IgD-negative memory B cell (primary cell): ENCODE data around the gene TGIF2. TPM values are rescaled to one million over a fixed set of nuclear protein-coding genes. Genes with fewer than 3 reads are reported as not detected.

Source experiments
- H3K27ac Mint-ChIP-seq, 3 donors: one replicate each; pipeline ENCODE4 v1.8.0; 2020 to 2022; ENCODE audit warnings: mild to moderate bottlenecking in 3 of 3, mixed read lengths in 3 of 3, moderate library complexity in 1 of 3
- H3K27me3 Mint-ChIP-seq: one replicate; pipeline ENCODE4 v1.8.0; 2021; ENCODE audit warnings: mixed read lengths
- H3K36me3 Mint-ChIP-seq: one replicate; pipeline ENCODE4 v1.8.0; 2020; ENCODE audit warnings: mild to moderate bottlenecking, mixed read lengths
- H3K4me1 Mint-ChIP-seq, 3 donors: one replicate each; pipeline ENCODE4 v1.8.0; 2020 to 2022; ENCODE audit warnings: mixed read lengths in 3 of 3, mild to moderate bottlenecking in 1 of 3
- H3K4me3 Mint-ChIP-seq, 4 donors: one replicate each; pipeline ENCODE4 v1.8.0; 2020 to 2022; ENCODE audit warnings: mild to moderate bottlenecking in 4 of 4, mixed read lengths in 4 of 4, moderate library complexity in 3 of 4
- H3K9me3 Mint-ChIP-seq, 3 donors: one replicate each; pipeline ENCODE4 v1.8.0; 2020 to 2021; ENCODE audit warnings: mixed read lengths in 3 of 3, mild to moderate bottlenecking in 1 of 3
- polyA plus RNA-seq: library from polyadenylated mRNA; unstranded; fragments of 300-500 nt; fragmentation: Illumina TruSeq; gene quantifications from one replicate; pipeline ENCODE4 v1.2.3, GENCODE V29; 2021

Gene TGIF2
- polyA plus RNA-seq, 1 donor from 2014 or later, result 36.3 TPM

DNA sequence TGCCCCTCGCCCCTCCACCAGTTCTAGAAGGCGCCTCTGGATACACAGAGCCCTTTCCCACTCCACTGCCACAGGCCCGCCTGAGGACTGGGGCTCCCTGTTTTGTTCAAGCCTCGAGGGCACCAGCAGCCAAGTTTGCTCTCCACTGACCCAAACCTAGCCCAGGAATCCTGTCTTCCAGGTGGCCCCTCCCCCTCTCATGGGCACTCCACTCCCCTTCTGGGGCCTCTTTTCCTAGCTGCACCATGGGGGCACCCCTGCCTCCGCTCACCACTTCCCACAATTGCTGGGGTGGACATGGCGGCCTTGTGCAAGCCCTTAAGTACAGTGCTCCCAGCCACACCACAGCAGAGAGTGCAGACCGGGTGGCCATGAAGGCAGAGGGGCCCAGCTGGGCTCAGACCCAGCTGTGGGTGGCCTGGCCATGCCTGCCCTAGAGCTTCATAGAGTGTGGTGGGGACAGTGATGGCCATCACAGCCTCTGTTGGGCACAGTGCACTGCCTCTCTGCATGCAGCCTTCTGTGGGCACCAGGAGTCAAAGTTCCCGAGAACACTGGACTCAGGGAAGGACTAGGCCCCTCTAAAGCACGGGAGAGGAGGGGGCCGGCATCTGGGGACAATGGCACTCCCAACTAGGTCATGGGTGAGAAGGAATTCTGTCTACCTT lies 30.7 kb upstream of the TGIF2 start:
- Mint-ChIP-seq H3K27ac (peak overlapping the region in 1 of 3 donors; percentile 13), H3K9me3 (no peaks in the 10 kb centered on the region), H3K36me3 (no peaks in the 10 kb centered on the region)

DNA sequence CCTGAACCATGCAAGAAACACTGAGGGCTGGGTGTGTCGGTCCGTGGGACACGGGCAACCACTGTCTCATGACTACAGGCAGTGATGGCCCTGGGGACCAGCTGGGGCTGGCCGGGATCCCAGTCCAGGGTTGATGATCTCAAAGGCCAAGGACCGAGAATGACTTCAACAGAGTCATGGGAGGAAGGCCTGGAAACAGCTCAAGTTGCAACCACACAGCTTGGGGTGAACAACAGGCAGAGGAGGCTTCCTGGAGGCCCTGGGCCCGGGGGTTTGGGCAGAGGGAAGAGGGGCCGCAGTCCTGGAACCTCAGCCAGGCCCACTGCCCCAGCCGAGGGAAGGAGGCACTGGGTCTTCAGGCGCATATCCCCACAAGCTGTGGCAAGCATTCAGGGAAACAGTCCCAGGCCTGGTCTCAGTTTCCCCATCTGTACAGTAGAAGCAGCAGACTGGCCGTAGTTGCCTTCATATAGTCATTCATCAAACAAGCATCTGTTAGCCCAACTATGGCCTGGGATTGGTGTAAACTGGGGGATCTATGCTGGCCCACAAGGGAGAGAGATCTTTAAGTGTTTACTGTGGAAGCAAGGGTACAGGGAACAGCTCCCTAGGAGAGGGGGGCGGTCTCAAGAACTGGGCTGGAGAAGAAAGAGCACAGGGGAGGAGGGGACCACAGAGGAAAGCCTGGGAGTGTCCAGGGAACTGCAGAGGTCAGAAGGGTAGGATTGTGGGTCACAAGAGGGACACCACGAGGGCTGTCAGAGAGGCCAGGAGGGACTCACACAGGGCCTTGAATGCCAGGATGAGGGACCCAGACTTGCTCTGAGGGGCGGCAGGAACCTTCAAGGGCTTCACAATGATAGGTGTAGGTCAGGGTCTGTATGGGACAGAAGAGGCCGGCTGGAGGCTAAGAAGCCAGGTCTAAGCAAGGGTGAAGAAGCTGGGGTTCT lies 29.9 kb upstream of the TGIF2 start:
- no peaks in the 10 kb centered on the region for H3K9me3 Mint-ChIP-seq
- H3K4me3 Mint-ChIP-seq, result no peak overlapping the region
- no peaks in the 10 kb centered on the region for H3K36me3 Mint-ChIP-seq
- no peak overlapping the region for H3K27ac Mint-ChIP-seq
- H3K4me1 Mint-ChIP-seq, result peaks cover 0 to 1% (median 0%) of the 10 kb centered on the region in 3 donors
- H3K27me3 Mint-ChIP-seq, result no peaks in the 10 kb centered on the region

More for the DNA sequence above, 30.7 kb upstream of the TGIF2 start:
- Mint-ChIP-seq H3K27me3 (no peaks in the 10 kb centered on the region), H3K4me1 (peaks cover 0 to 1% (median 0%) of the 10 kb centered on the region in 3 donors), H3K4me3 (peak overlapping the region in 1 of 4 donors; percentile 70)

DNA sequence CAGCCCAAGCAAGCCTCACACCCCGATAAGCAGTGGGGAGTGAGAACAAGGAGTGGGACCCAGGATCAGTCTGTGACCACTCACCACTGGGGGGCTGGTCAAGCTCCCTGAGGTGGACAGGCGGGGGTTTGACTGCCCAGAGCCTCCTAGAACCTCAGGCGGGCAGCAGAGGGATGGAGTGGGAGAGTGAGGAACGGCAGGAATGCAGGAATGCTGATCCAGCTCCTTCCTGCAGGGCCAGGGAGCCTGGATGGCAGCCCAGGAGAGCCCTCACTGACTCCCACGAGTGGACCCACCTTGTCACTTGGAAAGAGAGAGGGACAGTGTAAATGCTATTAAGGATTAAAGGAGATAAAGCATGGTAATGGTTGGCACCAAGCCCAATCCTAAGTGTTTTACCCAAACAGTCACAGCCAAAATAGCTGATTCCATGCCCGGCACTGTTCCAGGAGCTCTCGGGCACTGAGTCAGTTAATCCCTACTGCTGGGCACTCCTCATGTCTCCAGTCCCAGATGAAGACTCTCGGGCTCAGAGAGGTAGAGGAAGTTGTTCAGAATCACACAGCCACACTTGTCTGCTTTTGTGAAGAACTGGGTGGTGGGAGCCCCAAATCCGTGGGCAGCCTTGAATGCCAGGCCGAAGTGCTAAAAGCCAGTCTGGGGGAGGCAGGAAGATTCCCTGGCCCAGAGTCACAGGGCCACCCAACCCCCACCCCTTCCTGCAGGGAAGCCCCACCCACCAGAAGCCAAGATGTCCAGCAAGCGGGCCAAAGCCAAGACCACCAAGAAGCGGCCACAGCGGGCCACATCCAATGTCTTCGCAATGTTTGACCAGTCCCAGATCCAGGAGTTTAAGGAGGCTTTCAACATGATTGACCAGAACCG lies 29.0 kb upstream of the TGIF2 start:
- H3K27me3 Mint-ChIP-seq, result no peaks in the 10 kb centered on the region
- H3K4me1 Mint-ChIP-seq, result peaks cover 0 to 1% (median 0%) of the 10 kb centered on the region in 3 donors
- H3K36me3 Mint-ChIP-seq, result no peaks in the 10 kb centered on the region
- H3K27ac Mint-ChIP-seq, result no peak overlapping the region
- H3K9me3 Mint-ChIP-seq, result no peaks in the 10 kb centered on the region
- no peak overlapping the region for H3K4me3 Mint-ChIP-seq

DNA sequence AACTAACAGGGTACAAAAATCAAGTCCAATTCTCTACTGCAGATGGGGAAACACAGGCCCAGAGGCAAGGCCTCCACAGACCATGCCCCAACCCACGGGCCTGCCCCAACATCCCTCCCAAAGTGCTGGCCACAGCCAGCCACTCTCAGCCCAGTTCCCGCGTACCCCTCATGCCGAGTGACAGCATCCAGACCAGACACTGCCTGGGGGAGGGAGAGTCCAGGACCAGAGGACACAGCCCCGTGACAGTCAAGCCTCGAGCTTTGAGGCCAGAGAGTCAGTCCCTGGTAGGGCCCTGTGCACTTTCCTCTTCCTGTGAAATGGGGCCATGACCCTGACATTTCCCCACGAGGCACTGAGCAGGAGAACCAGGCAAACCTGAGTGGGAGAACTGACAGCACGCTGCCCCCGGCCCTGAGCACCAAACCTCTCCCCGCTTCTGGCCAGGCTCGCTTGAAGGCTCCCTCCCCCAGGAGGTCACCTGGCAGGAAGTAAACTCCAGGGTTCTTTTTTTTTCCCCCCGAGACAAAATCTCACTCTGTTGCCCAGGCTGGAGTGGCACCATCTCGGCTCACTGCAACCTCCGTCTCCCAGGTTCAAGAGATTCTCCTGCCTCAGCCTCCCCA lies 27.2 kb upstream of the TGIF2 start:
- H3K9me3 Mint-ChIP-seq, result no peaks in the 10 kb centered on the region
- peaks cover 0 to 1% (median 1%) of the 10 kb centered on the region in 3 donors for H3K4me1 Mint-ChIP-seq
- no peaks in the 10 kb centered on the region for H3K36me3 Mint-ChIP-seq
- H3K27me3 Mint-ChIP-seq, result no peaks in the 10 kb centered on the region
- peak overlapping the region in 1 of 3 donors; percentile 69 for H3K27ac Mint-ChIP-seq
- H3K4me3 Mint-ChIP-seq, result no peak overlapping the region

DNA sequence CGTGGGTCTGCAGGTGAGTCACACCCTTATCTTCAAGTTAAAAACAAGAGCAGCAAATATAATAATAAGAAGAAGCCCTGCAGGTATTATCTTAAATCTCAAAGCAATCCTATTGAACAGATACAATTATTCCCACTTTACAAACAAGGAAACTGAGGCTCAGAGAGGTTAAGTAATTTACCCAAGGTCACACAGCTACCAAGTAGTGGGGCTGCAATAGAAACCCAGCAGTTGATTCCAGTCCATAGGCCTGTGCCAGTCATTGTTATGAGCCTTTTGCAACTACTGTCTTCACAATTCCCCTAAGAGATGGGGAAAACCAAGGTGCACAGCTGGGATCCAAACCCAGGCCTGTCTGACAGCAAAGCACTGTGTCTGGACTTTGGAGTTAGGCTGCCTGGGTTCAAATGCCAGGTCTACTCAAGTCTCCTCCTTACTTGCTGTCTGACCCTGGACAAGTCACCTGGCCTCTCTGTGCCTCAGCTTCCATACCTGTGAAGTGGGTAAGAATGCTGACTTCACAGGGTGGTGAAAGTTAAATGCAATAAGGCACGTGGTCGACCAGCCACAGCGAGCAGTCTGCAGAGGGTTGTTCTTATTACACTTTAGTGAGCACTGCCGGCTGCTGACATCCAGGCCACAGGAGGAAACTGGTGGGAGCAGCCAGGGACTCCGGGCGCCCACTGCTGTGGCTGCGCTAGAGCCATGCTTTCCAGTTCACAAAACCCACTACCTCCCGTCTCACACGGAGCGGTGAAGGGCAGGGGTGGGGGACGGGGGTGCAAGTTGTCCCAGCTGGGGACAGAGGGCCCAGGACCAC lies 26.0 kb upstream of the TGIF2 start:
- Mint-ChIP-seq H3K9me3 (no peaks in the 10 kb centered on the region), H3K4me3 (no peak overlapping the region), H3K36me3 (no peaks in the 10 kb centered on the region), H3K27ac (no peak overlapping the region), H3K27me3 (no peaks in the 10 kb centered on the region), H3K4me1 (peaks cover 0 to 1% (median 1%) of the 10 kb centered on the region in 3 donors)

DNA sequence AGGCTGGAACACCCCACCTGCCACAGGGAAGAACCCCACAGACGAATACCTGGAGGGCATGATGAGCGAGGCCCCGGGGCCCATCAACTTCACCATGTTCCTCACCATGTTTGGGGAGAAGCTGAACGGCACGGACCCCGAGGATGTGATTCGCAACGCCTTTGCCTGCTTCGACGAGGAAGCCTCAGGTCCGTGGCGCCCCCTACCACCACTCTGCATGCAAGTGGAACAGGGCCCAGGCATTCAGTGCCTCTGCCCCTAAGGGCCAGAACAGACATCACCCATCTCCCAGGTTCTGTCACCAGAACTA lies 25.4 kb upstream of the TGIF2 start:
- Mint-ChIP-seq H3K27me3 (no peaks in the 10 kb centered on the region), H3K36me3 (no peaks in the 10 kb centered on the region), H3K4me1 (peaks cover 0 to 1% (median 1%) of the 10 kb centered on the region in 3 donors), H3K27ac (no peak overlapping the region), H3K9me3 (no peaks in the 10 kb centered on the region), H3K4me3 (no peak overlapping the region)

DNA sequence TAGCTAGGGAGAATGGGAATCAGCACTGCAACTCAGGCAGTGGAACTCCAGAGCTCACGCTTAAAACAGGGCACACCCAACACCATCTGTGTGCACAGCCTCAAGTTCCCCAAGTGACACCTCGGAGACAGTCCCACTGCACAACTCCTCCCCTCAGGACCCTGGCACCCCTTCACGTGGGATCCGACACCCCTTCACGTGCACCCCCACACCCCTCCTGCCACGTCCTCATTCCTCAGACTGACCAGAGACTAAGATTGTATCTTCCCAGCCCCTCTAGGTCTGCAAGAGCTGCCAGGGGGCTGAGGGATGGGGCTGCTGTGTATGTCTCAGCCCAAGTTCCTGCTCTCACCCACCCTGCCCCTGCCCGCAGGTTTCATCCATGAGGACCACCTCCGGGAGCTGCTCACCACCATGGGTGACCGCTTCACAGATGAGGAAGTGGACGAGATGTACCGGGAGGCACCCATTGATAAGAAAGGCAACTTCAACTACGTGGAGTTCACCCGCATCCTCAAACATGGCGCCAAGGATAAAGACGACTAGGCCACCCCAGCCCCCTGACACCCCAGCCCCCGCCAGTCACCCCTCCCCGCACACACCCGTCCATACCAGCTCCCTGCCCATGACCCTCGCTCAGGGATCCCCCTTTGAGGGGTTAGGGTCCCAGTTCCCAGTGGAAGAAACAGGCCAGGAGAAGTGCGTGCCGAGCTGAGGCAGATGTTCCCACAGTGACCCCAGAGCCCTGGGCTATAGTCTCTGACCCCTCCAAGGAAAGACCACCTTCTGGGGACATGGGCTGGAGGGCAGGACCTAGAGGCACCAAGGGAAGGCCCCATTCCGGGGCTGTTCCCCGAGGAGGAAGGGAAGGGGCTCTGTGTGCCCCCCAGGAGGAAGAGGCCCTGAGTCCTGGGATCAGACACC lies 24.4 kb upstream of the TGIF2 start:
- Mint-ChIP-seq H3K4me1 (peaks cover 0 to 4% (median 1%) of the 10 kb centered on the region in 3 donors), H3K36me3 (peaks cover 2% of the 10 kb centered on the region), H3K27ac (no peak overlapping the region), H3K9me3 (no peaks in the 10 kb centered on the region), H3K4me3 (no peak overlapping the region), H3K27me3 (no peaks in the 10 kb centered on the region)

DNA sequence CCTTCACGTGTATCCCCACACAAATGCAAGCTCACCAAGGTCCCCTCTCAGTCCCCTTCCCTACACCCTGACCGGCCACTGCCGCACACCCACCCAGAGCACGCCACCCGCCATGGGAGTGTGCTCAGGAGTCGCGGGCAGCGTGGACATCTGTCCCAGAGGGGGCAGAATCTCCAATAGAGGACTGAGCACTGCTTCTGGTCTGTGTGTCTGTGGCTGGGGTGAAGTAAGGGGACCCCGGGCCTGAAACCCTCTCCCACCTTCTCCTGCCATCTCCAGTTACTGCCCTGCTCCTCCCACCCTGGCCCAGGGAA lies 23.8 kb upstream of the TGIF2 start:
- no peak overlapping the region for H3K4me3 Mint-ChIP-seq
- peaks cover 0 to 4% (median 1%) of the 10 kb centered on the region in 3 donors for H3K4me1 Mint-ChIP-seq
- H3K9me3 Mint-ChIP-seq, result no peaks in the 10 kb centered on the region
- H3K27me3 Mint-ChIP-seq, result no peaks in the 10 kb centered on the region
- H3K36me3 Mint-ChIP-seq, result peaks cover 2% of the 10 kb centered on the region
- H3K27ac Mint-ChIP-seq, result no peak overlapping the region

DNA sequence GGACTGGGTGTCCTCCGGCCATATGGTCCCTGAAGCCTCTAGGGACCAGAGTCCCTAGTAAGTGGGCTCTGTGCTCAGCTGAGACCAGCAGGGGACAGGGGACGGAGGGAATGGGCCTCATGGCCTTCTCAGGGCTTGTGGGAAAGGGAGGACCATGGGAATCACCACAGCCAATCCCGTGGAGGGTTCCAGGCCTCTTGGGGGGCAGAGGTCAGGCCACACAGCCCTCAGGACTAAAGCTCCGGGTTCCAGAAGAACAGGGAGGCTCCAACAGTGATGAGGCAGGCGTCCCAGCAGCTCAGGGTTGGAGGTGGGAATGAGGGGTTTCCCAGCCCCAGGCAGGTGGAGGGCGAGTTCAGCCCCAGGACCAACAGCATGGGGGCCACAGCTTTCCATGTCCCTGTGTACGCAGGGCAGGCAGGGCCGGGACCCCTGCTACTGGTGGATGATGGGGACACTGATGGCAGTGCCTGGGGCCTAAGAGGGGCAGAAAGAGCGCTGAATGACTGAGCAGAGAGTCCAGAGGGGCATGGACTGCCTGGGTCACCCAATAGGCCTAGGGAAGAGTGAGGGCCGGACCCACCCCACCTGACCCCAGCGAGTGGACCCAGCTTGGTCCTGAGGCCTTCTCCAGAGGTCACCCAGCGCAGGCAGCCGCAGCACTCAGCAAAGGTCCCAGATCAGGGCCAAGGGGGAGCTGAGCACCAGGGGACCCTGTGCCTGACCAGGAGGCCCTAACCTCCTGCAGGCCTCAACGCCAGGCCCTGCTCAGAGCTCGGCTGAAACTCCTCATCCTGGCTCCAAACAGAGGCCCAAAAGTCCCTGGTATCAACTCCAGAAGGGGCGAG lies 23.2 kb upstream of the TGIF2 start:
- Mint-ChIP-seq H3K9me3 (no peaks in the 10 kb centered on the region), H3K27ac (no peak overlapping the region), H3K36me3 (peaks cover 2% of the 10 kb centered on the region), H3K4me3 (no peak overlapping the region), H3K27me3 (no peaks in the 10 kb centered on the region), H3K4me1 (peaks cover 0 to 4% (median 3%) of the 10 kb centered on the region in 3 donors)

DNA sequence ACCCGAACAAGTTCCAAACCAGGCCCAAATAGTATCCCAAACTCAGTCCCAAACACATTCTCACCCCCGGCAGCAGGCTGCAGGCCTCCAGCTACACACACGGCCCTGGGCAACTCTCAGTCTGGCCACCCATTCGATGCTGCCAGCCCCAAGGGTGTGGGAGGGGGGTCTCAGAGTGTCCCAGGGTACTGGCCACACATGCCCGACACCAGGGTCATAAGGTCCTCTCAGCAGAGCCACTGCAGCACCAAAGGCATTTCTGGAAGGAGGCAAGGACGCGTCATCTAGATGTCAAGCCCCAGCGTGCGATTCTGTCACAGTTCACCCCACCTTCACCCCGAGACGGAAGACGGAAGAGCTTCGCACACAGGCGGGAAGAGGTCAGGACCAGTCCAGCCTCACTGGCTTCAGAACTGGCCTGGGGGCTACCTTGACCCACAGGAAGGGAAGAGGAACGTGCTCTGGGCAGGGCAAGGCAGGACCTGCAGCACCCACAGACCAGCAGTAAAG lies 22.6 kb upstream of the TGIF2 start:
- peaks cover 2% of the 10 kb centered on the region for H3K36me3 Mint-ChIP-seq
- no peaks in the 10 kb centered on the region for H3K27me3 Mint-ChIP-seq
- peaks cover 0 to 6% (median 5%) of the 10 kb centered on the region in 3 donors for H3K4me1 Mint-ChIP-seq
- no peak overlapping the region for H3K4me3 Mint-ChIP-seq
- H3K9me3 Mint-ChIP-seq, result no peaks in the 10 kb centered on the region
- H3K27ac Mint-ChIP-seq, result no peak overlapping the region

DNA sequence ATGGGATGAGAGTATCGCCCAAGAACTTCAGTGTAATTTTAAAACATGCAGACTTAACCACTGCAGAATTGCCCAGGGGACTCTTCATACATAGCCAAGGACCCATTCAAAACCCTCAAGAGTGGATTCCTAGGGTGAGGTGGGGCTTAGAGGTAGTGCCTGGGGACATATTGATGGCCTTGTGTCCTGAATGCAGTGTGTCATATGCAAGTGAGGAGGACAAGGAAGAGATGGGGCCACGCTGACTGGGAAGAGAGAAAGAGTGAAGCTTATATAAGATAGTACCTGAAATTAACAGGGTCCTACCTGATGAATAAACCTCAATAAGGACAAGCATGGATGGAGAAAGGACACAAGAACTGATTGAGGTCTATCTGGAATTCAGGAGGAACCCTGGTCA lies 18.1 kb upstream of the TGIF2 start:
- Mint-ChIP-seq H3K36me3 (peaks cover 2% of the 10 kb centered on the region), H3K9me3 (no peaks in the 10 kb centered on the region), H3K27me3 (no peaks in the 10 kb centered on the region), H3K27ac (no peak overlapping the region), H3K4me1 (peaks cover 6 to 12% (median 11%) of the 10 kb centered on the region in 3 donors), H3K4me3 (peak overlapping the region in 1 of 4 donors; percentile 35)

DNA sequence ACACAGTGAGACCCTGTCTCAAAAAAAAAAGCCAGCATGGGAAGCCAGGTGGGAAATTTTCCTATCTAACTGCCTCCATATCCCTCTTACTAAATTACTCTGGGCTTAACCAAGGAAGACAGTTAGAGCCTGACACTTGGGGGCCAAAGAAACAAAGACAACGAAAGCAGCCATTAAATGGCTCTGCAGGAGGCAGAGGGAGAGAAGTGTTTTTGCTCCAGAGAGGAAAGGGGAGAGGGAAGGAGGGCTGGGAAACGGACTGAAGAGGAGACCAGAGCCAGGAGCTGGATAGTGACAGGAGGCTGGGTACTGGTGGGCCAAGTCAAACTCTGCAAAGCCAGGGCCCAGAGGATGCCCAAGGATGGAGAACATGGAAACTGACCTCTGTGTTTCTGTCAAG lies 10.7 kb upstream of the TGIF2 start:
- Mint-ChIP-seq H3K4me1 (no peaks in the 10 kb centered on the region), H3K4me3 (no peak overlapping the region), H3K36me3 (peaks cover 8% of the 10 kb centered on the region), H3K27me3 (no peaks in the 10 kb centered on the region), H3K27ac (no peak overlapping the region), H3K9me3 (peaks cover 0 to 3% (median 0%) of the 10 kb centered on the region in 3 donors)
